ENCODE data around the gene ARHGAP31.
"Not testable (repeated sequence)": the region's sequence is repeated elsewhere in the genome, so short reads cannot be mapped to it uniquely, and the experiment has no call there.

DNA sequence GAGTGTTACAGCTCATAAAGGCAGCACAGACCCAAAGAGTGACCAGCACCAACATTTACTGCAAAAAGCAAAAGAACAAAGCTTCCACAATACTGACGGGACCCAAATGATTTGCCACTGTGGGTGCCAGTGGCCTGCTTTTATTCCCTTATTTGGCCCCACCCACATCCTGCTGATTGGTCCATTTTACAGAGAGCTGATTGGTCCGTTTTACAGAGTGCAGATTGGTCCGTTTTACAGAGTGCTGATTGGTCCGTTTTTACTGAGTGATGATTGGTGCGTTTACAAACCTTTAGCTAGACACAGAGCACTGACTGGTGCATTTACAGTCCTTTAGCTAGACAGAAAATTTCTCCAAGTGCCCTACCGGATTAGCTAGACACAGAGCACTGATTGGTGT lies 43.2 kb downstream of the ARHGAP31 start:
- TF ChIP-seq, protein P1, sequence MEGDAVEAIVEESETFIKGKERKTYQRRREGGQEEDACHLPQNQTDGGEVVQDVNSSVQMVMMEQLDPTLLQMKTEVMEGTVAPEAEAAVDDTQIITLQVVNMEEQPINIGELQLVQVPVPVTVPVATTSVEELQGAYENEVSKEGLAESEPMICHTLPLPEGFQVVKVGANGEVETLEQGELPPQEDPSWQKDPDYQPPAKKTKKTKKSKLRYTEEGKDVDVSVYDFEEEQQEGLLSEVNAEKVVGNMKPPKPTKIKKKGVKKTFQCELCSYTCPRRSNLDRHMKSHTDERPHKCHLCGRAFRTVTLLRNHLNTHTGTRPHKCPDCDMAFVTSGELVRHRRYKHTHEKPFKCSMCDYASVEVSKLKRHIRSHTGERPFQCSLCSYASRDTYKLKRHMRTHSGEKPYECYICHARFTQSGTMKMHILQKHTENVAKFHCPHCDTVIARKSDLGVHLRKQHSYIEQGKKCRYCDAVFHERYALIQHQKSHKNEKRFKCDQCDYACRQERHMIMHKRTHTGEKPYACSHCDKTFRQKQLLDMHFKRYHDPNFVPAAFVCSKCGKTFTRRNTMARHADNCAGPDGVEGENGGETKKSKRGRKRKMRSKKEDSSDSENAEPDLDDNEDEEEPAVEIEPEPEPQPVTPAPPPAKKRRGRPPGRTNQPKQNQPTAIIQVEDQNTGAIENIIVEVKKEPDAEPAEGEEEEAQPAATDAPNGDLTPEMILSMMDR (IDR thresholded peaks at IDR 0.05 in 8 of 11, conservative IDR thresholded peaks at IDR 0.05 in 3 of 11): not testable (repeated sequence)
- not testable (repeated sequence) for TF ChIP-seq POLR2A, POLR2AphosphoS5 (IDR thresholded peaks at IDR 0.05)
